Activated T-helper 1 cell treated with anti-CD3 and anti-CD28 coated beads, Interleukin-12 subunit alpha, Interleukin-12 subunit beta, Interleukin-2, Interleukin-4 antibody, amounts not matched to agents 30 ng/mL and 10 ng/mL and 1 ng/mL, durations not matched to agents 14 hours and 24 hours and 36 hours (primary cell): Measurements from ENCODE around the gene SLC16A4. TPM values are rescaled to one million over a fixed set of nuclear protein-coding genes. Genes with fewer than 3 reads are reported as not detected.
A peak's percentile ranks its signal among the peaks of the same experiment; 100 is the strongest.

Experiments
- DNase-seq: peaks from one replicate; pipeline ENCODE4 v3.0.0; 2021; ENCODE audit warnings: low spot score
- H3K27ac Mint-ChIP-seq: one replicate; pipeline ENCODE4 v1.8.0; 2021; ENCODE audit warnings: mild to moderate bottlenecking, mixed read lengths
- H3K27me3 Mint-ChIP-seq: one replicate; pipeline ENCODE4 v1.8.0; 2022; ENCODE audit warnings: mild to moderate bottlenecking, moderate library complexity, mixed read lengths; ENCODE audit not compliant: insufficient read depth
- H3K36me3 Mint-ChIP-seq: one replicate; pipeline ENCODE4 v1.8.0; 2021; ENCODE audit warnings: low read depth, mixed read lengths
- H3K4me1 Mint-ChIP-seq: one replicate; pipeline ENCODE4 v1.8.0; 2021; ENCODE audit warnings: low read depth, mixed read lengths
- H3K4me3 Mint-ChIP-seq: one replicate; pipeline ENCODE4 v1.8.0; 2021; ENCODE audit warnings: mild to moderate bottlenecking, moderate library complexity, mixed read lengths
- H3K9me3 Mint-ChIP-seq: one replicate; pipeline ENCODE4 v1.8.0; 2021; ENCODE audit warnings: mixed read lengths
- intact Hi-C: fragments of 100-400 bp; cut with micrococcal nuclease; formaldehyde crosslinking; loops from one replicate; pipeline ENCODE4 v1.15.1; 2024
- total RNA-seq: library from RNA; stranded (reverse); gene quantifications from 2 replicates; pipeline ENCODE4 v1.2.3, GENCODE V29; 2022

SLC16A4 gene
- total RNA-seq, 1 donor from 2014 or later: 0.16 TPM

DNA sequence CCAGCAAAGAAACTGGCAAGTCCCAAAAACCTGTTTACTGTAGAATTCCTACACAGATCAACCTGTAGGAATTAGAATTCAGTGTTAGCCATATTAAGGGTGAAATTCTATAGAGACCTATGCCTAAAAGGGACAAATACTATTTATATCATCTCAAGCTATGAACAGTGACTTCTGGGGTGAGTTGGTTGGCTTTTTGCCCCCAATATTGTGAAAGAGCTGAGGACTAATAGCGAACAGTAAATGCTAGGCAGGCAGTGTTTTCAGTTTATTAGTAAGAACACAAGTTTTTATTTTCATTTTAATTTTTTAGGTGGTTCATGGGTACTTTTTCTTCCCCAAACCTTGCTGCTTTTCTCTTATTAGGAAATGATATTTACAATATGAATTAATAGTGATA, 15.3 kb downstream of the SLC16A4 start:
- H3K27me3 Mint-ChIP-seq: no peaks in the 10 kb centered on the region
- intact Hi-C loops: no loop called here
- peaks cover 31% of the 10 kb centered on the region for H3K36me3 Mint-ChIP-seq
- H3K9me3 Mint-ChIP-seq: no peaks in the 10 kb centered on the region
- peaks cover 8% of the 10 kb centered on the region for H3K4me1 Mint-ChIP-seq
- H3K4me3 Mint-ChIP-seq: no peak overlapping the region
- H3K27ac Mint-ChIP-seq: no peak overlapping the region
- DNase-seq: no peak

- peaks cover 15% of the 10 kb centered on the region for H3K36me3 Mint-ChIP-seq
- no peak overlapping the region for H3K4me3 Mint-ChIP-seq
- H3K9me3 Mint-ChIP-seq: no peaks in the 10 kb centered on the region
- intact Hi-C loops: no loop called here
- peak overlapping the region; percentile 32 for H3K27ac Mint-ChIP-seq
- DNase-seq: no peak
- peaks cover 12% of the 10 kb centered on the region for H3K4me1 Mint-ChIP-seq
- no peaks in the 10 kb centered on the region for H3K27me3 Mint-ChIP-seq
Measured at GRCh38 chr1:110370827-110371226, 20.0 kb downstream of the SLC16A4 start.

- Mint-ChIP-seq H3K4me1 (peaks cover 10% of the 10 kb centered on the region), H3K4me3 (no peak overlapping the region), H3K27me3 (no peaks in the 10 kb centered on the region), H3K27ac (no peak overlapping the region), H3K36me3 (peaks cover 28% of the 10 kb centered on the region), H3K9me3 (no peaks in the 10 kb centered on the region)
- no peak for DNase-seq
- intact Hi-C loops: no loop called here
Measured at GRCh38 chr1:110364221-110364620, 26.6 kb downstream of the SLC16A4 start.

- Mint-ChIP-seq H3K9me3 (no peaks in the 10 kb centered on the region), H3K4me3 (no peak overlapping the region), H3K36me3 (peaks cover 36% of the 10 kb centered on the region), H3K4me1 (peaks cover 14% of the 10 kb centered on the region), H3K27me3 (no peaks in the 10 kb centered on the region), H3K27ac (no peak overlapping the region)
- DNase-seq: no peak
- intact Hi-C loops: no loop called here
Measured at GRCh38 chr1:110361856-110362255, 29.0 kb downstream of the SLC16A4 start.

- DNase-seq: no peak
- Mint-ChIP-seq H3K36me3 (peaks cover 37% of the 10 kb centered on the region), H3K27me3 (no peaks in the 10 kb centered on the region), H3K4me3 (no peak overlapping the region), H3K9me3 (no peaks in the 10 kb centered on the region), H3K27ac (no peak overlapping the region), H3K4me1 (peaks cover 22% of the 10 kb centered on the region)
- intact Hi-C loops: no loop called here
Measured at GRCh38 chr1:110360431-110360830, 30.4 kb downstream of the SLC16A4 start.

GRCh38 chr1:110356379-110356778, 34.4 kb downstream of the SLC16A4 start:
- peaks cover 38% of the 10 kb centered on the region for H3K36me3 Mint-ChIP-seq
- intact Hi-C loops: loop anchor here (2.0 kb wide), 1 partner anchor 16 kb away; no protein-coding TSS in a partner anchor
- no peaks in the 10 kb centered on the region for H3K27me3 Mint-ChIP-seq
- DNase-seq: no peak
- H3K4me1 Mint-ChIP-seq: peaks cover 29% of the 10 kb centered on the region
- peak overlapping the region; percentile 69 for H3K27ac Mint-ChIP-seq
- no peak overlapping the region for H3K4me3 Mint-ChIP-seq
- H3K9me3 Mint-ChIP-seq: no peaks in the 10 kb centered on the region

GRCh38 chr1:110355321-110355720, 35.5 kb downstream of the SLC16A4 start:
- peaks cover 38% of the 10 kb centered on the region for H3K4me1 Mint-ChIP-seq
- no peak for DNase-seq
- H3K4me3 Mint-ChIP-seq: no peak overlapping the region
- H3K9me3 Mint-ChIP-seq: no peaks in the 10 kb centered on the region
- no peak overlapping the region for H3K27ac Mint-ChIP-seq
- no peaks in the 10 kb centered on the region for H3K27me3 Mint-ChIP-seq
- intact Hi-C loops: no loop called here
- H3K36me3 Mint-ChIP-seq: peaks cover 35% of the 10 kb centered on the region

DNA sequence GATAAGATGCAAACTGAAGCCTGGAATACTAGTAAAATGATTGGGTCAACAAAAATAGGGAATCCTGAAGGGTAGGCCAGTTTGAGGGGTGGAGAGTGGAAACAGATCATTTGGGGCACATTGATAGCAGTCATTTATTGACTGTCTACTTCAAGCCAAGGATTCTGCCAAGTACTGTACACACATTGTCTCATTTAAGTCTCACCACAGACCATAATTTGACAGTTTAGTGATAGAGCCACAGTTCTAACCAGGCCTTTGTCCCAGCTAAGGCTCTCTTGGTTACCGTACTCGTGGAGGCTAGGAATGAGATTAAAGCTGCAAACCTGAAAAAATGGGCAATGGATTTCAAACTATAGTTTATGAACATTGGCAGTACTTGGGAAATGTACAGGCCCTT, 40.5 kb downstream of the SLC16A4 start:
- Mint-ChIP-seq H3K4me3 (no peak overlapping the region), H3K36me3 (peaks cover 52% of the 10 kb centered on the region), H3K27me3 (no peaks in the 10 kb centered on the region), H3K27ac (peak overlapping the region; percentile 0), H3K9me3 (no peaks in the 10 kb centered on the region), H3K4me1 (peaks cover 71% of the 10 kb centered on the region)
- intact Hi-C loops: no loop called here
- DNase-seq: no peak

- H3K9me3 Mint-ChIP-seq: no peaks in the 10 kb centered on the region
- H3K27me3 Mint-ChIP-seq: no peaks in the 10 kb centered on the region
- H3K4me3 Mint-ChIP-seq: peak overlapping the region; percentile 57
- peak overlapping the region; percentile 67 for H3K27ac Mint-ChIP-seq
- H3K36me3 Mint-ChIP-seq: peaks cover 55% of the 10 kb centered on the region
- no peak for DNase-seq
- H3K4me1 Mint-ChIP-seq: peaks cover 77% of the 10 kb centered on the region
- intact Hi-C loops: loop anchor here (1.0 to 5.0 kb wide), 3 partner anchors 9 to 58 kb away; partner anchors contain the start of genes LAMTOR5 and RBM15
Measured at GRCh38 chr1:110348771-110349170, 42.1 kb downstream of the SLC16A4 start.

GRCh38 chr1:110348050-110348449, 42.8 kb downstream of the SLC16A4 start:
- H3K36me3 Mint-ChIP-seq: peaks cover 56% of the 10 kb centered on the region
- H3K9me3 Mint-ChIP-seq: no peaks in the 10 kb centered on the region
- H3K27me3 Mint-ChIP-seq: no peaks in the 10 kb centered on the region
- H3K4me3 Mint-ChIP-seq: peak overlapping the region; percentile 53
- no peak for DNase-seq
- intact Hi-C loops: loop anchor here (2.0 to 5.0 kb wide), 2 partner anchors 39 to 59 kb away; partner anchors contain the start of gene LAMTOR5
- H3K27ac Mint-ChIP-seq: peak overlapping the region; percentile 67
- peaks cover 79% of the 10 kb centered on the region for H3K4me1 Mint-ChIP-seq

DNA sequence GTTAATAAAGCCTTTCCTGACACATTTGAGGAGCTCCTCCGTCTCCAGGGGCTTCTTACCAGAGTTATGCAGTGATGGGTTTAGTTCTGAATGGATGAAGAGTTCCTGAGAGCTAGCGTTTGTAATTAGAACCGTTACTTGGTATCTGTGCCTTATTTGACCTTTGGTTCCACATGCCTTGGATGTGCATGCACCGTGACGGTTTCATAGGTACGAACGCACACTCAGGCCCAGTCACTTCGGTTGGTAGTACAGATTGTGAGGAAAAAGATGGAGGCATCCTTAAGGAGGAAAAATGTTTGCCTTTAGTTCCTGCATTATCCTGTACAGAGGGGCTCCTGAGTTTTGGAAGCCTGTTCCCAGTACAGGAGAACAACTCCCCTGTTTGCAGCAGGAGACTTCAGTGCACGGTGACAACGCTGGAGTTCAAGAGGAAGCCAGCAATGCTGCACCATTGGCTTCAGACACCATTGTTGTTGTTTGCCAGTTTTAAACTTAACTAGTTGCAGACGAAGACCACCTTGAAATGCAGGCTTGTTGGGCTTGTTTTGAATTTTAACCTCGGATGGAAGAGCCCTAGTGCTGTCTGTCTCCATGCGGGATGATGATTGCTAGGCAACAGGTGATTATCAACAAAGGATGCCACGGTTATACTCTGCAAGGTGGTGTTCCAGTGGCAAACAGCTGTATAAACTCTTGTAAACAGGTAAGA, 43.5 kb downstream of the SLC16A4 start:
- Mint-ChIP-seq H3K36me3 (peaks cover 62% of the 10 kb centered on the region), H3K27ac (peak overlapping the region; percentile 25), H3K4me1 (peaks cover 85% of the 10 kb centered on the region), H3K9me3 (no peaks in the 10 kb centered on the region), H3K4me3 (peak overlapping the region; percentile 2), H3K27me3 (no peaks in the 10 kb centered on the region)
- intact Hi-C loops: loop anchor here (5.0 kb wide), 1 partner anchor 40 kb away; no protein-coding TSS in a partner anchor
- DNase-seq: no peak

DNA sequence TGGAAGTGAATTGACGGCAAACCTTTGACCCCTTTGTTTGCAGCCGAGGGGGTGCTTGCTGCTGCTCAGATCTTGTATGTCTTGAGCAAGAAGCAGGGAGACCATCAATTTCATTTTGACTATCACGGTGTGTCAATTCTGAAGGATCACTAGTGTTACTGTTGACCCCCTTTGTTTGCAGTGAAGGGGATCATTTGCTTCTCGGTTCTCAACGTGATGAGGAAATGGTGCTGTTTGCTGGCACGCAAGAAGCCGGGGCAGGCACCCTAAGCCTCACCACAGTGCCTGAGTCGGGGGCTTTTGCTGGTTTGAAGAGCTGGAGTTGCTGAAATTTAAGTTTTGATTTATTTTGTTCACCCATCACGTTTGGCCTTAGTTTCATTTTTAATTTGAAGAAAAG, 44.1 kb downstream of the SLC16A4 start:
- Mint-ChIP-seq H3K27ac (no peak overlapping the region), H3K36me3 (peaks cover 69% of the 10 kb centered on the region), H3K9me3 (no peaks in the 10 kb centered on the region), H3K4me1 (peaks cover 90% of the 10 kb centered on the region), H3K4me3 (no peak overlapping the region), H3K27me3 (no peaks in the 10 kb centered on the region)
- intact Hi-C loops: loop anchor here (5.0 kb wide), 1 partner anchor 41 kb away; no protein-coding TSS in a partner anchor
- DNase-seq: no peak

DNA sequence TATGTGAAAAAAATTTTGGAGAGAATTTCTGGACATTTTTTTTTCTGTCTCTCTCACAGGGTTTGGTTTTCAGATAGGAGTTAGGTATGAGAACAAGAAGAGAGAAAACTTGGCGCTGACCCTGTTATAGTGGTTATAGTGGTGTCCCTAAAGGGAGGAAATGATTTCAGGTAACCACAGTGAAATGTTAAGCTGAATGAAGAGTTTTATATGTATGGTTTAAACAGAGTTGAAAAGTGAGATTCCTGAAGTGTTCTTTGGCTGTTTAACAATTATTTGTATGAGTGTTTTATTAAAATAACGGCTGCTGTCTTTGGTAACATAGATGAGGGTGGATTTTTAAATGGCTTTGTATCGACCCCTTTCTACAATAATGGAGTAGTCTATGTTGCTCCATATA, 45.3 kb downstream of the SLC16A4 start:
- no peak for DNase-seq
- Mint-ChIP-seq H3K9me3 (no peaks in the 10 kb centered on the region), H3K27ac (peak overlapping the region; percentile 2), H3K4me3 (peak overlapping the region; percentile 16), H3K27me3 (no peaks in the 10 kb centered on the region), H3K4me1 (peaks cover 92% of the 10 kb centered on the region), H3K36me3 (peaks cover 75% of the 10 kb centered on the region)
- intact Hi-C loops: loop anchor here (5.0 kb wide), 1 partner anchor 42 kb away; no protein-coding TSS in a partner anchor
